Progenitor cell of endocrine pancreas (in vitro differentiated cells): ENCODE data around the gene RNF182. TPM values are rescaled to one million over a fixed set of nuclear protein-coding genes. Genes with fewer than 3 reads are reported as not detected.

Experiments used
- DNase-seq: peaks from one replicate; pipeline ENCODE4 v3.0.0; 2021; ENCODE audit warnings: low spot score; ENCODE audit not compliant: unreplicated experiment
- H3K27ac Mint-ChIP-seq: 2 replicates; pipeline ENCODE4 v1.8.0; 2021; ENCODE audit warnings: mild to moderate bottlenecking, moderate library complexity, mixed read lengths
- H3K27me3 Mint-ChIP-seq: 2 replicates; pipeline ENCODE4 v1.8.0; 2021; ENCODE audit warnings: mixed read lengths
- H3K36me3 Mint-ChIP-seq: 2 replicates; pipeline ENCODE4 v1.8.0; 2022; ENCODE audit warnings: mixed read lengths; ENCODE audit not compliant: insufficient read depth
- H3K4me1 Mint-ChIP-seq: 2 replicates; pipeline ENCODE4 v1.8.0; 2021; ENCODE audit warnings: low read depth, mixed read lengths
- H3K4me3 Mint-ChIP-seq: 2 replicates; pipeline ENCODE4 v1.8.0; 2021; ENCODE audit warnings: low read depth, mild to moderate bottlenecking, moderate library complexity, mixed read lengths
- H3K9me3 Mint-ChIP-seq: 2 replicates; pipeline ENCODE4 v1.8.0; 2021; ENCODE audit warnings: low read depth, mixed read lengths
- total RNA-seq: library from RNA; stranded (reverse); gene quantifications from 2 replicates; pipeline ENCODE4 v1.2.1, GENCODE V29; 2021
- TF ChIP-seq, protein P1 (sequence below): fragments of 200-600 bp; sonication (generic); IDR thresholded peaks from one replicate; pipeline ENCODE4 v1.5.0; 2021; ENCODE audit warnings: antibody characterized with exemption, mild to moderate bottlenecking; ENCODE audit not compliant: unreplicated experiment

RNF182 gene
- total RNA-seq, 1 donor from 2014 or later: 1.9 TPM

DNA sequence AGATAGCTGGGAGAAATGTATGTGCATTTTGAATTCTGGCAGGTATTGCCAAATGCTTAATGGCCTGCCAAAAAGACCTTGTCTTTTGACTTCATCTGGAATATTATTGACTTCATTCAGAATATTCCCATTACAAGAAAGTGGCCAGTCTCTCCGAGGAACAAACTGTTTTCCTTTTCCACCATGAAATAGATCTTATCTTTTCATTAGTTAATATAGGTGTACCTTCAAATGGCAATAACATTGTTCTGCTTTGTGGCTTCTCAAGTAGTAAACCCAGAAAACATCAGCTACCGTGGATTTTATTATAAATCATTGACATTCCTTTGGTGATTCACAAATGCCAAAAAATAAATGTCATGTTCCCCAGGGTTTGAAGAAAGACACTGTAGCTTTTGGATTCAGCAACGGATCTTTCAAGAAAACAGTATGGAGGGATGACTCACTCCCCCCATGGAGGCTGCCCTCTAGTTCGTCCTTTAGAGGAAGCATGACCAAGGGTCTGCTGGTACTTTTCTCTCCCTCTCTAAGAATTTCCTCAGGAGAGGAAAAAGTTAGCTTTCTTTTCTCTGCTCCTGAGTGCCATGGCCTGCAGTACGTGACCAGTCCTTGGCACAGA, 1.1 kb upstream of the RNF182 start:
- DNase-seq: no peak
- Mint-ChIP-seq H3K36me3 (no peaks in the 10 kb centered on the region), H3K4me1 (peaks cover 9% of the 10 kb centered on the region), H3K4me3 (peak overlapping the region; percentile 81), H3K27ac (peak overlapping the region; percentile 49), H3K9me3 (no peaks in the 10 kb centered on the region), H3K27me3 (peaks cover 44% of the 10 kb centered on the region)
- TF ChIP-seq, protein P1, sequence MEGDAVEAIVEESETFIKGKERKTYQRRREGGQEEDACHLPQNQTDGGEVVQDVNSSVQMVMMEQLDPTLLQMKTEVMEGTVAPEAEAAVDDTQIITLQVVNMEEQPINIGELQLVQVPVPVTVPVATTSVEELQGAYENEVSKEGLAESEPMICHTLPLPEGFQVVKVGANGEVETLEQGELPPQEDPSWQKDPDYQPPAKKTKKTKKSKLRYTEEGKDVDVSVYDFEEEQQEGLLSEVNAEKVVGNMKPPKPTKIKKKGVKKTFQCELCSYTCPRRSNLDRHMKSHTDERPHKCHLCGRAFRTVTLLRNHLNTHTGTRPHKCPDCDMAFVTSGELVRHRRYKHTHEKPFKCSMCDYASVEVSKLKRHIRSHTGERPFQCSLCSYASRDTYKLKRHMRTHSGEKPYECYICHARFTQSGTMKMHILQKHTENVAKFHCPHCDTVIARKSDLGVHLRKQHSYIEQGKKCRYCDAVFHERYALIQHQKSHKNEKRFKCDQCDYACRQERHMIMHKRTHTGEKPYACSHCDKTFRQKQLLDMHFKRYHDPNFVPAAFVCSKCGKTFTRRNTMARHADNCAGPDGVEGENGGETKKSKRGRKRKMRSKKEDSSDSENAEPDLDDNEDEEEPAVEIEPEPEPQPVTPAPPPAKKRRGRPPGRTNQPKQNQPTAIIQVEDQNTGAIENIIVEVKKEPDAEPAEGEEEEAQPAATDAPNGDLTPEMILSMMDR: no peak

DNA sequence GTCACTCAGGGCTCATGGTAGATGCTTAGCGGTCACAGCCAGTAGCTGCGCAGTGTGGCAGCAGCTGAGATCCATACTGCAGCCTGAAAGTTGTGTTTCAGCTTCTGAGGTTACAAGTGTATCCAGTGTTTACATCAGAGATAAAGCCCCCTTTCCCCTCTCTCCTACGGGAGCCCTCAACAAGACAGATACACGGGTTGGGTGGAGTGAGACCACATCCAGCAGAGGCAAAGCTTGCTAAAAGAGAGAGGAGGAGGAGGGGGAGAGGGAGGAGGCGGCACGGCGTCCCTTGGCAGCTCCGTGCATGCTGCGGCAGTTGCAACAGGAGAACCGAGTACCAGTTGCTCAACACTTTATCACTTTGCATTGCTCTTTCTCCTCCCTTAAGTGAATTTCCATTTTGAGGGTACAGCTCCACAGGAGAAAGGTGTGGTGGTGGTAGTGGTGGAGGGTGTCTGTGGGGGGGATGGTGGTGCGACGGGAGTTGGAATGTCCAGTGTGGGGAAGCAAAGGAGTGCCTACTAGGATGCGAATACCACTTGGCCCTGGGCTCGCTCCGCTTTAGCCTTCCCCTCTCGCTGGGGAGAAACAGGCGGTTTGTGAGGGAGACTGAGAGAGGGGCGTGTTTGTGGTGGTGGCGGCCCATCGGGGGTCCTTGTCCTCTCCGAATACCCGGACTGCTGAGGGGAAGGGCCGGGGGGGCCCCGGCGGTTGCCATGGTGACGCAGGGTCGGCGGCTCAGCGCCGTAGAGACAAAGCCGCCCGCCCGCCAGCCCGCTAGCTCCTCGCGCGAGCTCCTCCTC, 405 bp upstream of the RNF182 start:
- H3K27ac Mint-ChIP-seq: peak overlapping the region; percentile 82
- H3K27me3 Mint-ChIP-seq: peaks cover 44% of the 10 kb centered on the region
- H3K4me3 Mint-ChIP-seq: peak overlapping the region; percentile 81
- TF ChIP-seq, protein P1: no peak
- DNase-seq: peak; percentile 55
- no peaks in the 10 kb centered on the region for H3K9me3 Mint-ChIP-seq
- peaks cover 7% of the 10 kb centered on the region for H3K4me1 Mint-ChIP-seq
- H3K36me3 Mint-ChIP-seq: no peaks in the 10 kb centered on the region

DNA sequence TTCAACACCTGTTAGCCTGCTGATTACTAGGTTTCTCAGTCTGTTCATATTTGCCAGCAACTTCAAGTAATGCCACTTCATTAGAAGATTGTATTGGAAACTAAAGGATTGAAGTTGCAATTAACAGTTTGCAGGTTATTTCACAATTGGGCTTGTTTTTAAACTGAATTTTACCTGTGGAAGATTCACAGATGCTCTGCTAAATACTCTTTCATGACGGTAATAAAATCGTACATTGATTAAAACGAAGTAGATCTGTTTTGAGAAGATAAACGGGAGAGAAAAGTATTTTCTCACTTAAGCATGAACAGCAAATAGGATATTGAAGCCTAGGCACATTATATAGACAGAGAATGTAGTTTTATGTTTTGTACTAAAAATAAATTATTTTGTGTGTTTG, 1.6 kb downstream of the RNF182 start:
- TF ChIP-seq, protein P1: no peak
- Mint-ChIP-seq H3K9me3 (no peaks in the 10 kb centered on the region), H3K27me3 (peaks cover 50% of the 10 kb centered on the region)

DNA sequence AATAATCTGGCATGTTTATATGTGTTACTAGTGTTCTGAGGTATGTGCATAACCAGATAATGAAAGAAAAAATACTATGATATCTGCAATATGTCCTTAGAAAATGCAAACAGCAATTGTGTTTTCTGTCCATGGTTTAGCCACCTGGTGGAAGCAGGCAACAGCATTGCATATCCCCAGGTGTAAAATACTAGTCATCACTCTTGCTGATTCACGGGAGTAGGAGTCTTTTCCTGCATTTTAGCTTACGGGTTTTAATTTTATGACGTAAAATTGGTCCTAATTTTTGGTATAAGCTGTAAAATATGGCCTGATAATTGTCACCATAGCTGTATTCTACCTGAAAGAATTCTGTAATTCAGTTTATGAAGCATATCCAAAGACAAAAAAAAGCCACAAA, 2.5 kb downstream of the RNF182 start:
- Mint-ChIP-seq H3K4me3 (no peak overlapping the region), H3K36me3 (no peaks in the 10 kb centered on the region), H3K4me1 (peaks cover 7% of the 10 kb centered on the region), H3K9me3 (no peaks in the 10 kb centered on the region), H3K27ac (no peak overlapping the region), H3K27me3 (peaks cover 50% of the 10 kb centered on the region)
- DNase-seq: no peak
- TF ChIP-seq, protein P1: peak; percentile 31

More for the DNA sequence above, 1.6 kb downstream of the RNF182 start:
- H3K36me3 Mint-ChIP-seq: no peaks in the 10 kb centered on the region
- no peak for DNase-seq
- no peak overlapping the region for H3K4me3 Mint-ChIP-seq
- no peak overlapping the region for H3K27ac Mint-ChIP-seq
- peaks cover 7% of the 10 kb centered on the region for H3K4me1 Mint-ChIP-seq

DNA sequence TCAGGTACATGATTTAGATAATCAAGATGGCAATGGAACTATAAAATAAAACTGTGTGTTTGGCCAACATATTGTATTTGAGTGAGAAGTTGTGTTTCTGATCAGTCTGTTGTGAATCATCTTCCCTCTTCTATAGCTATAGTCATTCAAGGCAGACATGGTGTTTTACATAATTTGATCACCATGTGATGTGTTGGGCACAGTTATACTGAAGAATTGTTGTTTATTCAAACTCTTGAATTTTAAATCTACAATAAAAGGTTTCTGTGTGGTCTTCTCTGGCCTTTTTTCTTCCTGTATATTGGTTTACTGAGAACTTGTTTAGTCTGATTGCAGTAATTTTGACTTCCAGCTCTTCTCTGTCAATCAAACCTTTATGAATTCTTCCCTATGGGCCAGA, 4.4 kb downstream of the RNF182 start:
- H3K9me3 Mint-ChIP-seq: no peaks in the 10 kb centered on the region
- peaks cover 35% of the 10 kb centered on the region for H3K27me3 Mint-ChIP-seq
- no peak for DNase-seq
- no peak overlapping the region for H3K4me3 Mint-ChIP-seq
- no peak overlapping the region for H3K27ac Mint-ChIP-seq
- H3K36me3 Mint-ChIP-seq: no peaks in the 10 kb centered on the region
- TF ChIP-seq, protein P1: no peak
- H3K4me1 Mint-ChIP-seq: peaks cover 7% of the 10 kb centered on the region
